GM12873 (cell line): ENCODE measurements around the gene FYN.

Source experiments
- TF ChIP-seq, protein P1 (sequence below): IDR thresholded peaks from 2 replicates; pipeline ENCODE4 v1.5.1; 2012; ENCODE audit warnings: low read depth, mild to moderate bottlenecking, moderate library complexity, low read length, control low read depth; ENCODE audit not compliant: insufficient read depth; ENCODE audit errors: missing control alignments

The FYN gene

DNA sequence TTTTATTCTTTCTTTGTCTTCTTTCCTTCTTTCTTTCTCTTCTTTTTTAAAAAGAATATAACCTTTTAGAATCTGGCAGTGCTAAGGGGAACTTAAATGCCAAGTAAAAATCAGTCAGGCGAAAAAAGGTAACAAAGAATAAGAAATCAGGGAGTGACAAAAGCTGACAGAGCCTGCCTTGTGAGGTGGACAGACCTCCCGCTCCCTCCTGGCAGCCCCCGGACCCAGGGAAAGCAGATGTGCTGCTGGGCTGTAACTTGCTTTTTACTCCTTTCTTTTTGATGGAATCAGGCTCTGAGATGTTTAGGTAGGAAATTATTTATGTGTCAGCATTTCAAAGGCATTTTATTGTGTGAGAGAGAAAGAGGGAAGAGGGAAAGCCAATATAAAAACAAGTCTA, 172.1 kb downstream of the FYN start:
- TF ChIP-seq, protein P1, sequence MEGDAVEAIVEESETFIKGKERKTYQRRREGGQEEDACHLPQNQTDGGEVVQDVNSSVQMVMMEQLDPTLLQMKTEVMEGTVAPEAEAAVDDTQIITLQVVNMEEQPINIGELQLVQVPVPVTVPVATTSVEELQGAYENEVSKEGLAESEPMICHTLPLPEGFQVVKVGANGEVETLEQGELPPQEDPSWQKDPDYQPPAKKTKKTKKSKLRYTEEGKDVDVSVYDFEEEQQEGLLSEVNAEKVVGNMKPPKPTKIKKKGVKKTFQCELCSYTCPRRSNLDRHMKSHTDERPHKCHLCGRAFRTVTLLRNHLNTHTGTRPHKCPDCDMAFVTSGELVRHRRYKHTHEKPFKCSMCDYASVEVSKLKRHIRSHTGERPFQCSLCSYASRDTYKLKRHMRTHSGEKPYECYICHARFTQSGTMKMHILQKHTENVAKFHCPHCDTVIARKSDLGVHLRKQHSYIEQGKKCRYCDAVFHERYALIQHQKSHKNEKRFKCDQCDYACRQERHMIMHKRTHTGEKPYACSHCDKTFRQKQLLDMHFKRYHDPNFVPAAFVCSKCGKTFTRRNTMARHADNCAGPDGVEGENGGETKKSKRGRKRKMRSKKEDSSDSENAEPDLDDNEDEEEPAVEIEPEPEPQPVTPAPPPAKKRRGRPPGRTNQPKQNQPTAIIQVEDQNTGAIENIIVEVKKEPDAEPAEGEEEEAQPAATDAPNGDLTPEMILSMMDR = no peak

DNA sequence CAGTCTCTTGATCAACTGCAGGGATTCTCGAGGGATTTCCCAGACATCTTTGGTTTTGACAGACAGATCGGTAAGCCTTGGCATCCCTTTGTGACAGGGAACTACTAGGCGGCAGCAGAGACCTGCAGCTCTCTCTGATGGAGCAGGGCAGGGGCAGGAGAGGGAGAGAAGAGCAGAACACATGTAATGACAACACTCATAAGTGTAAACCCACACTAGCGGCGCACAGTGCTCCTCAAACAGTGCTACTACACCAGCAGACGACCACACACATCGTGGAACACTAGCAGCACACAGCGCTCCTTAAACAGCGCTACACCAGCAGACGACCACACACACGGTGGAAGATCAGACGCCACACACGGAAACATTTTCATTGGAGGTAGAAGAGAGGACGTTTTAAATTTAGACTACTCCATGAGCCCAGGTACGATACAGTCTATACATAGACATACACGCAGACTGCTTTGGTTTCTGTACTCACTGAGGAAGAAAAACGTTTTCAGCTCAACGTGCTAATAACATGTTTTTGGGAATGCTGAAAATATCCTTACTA, 173.0 kb downstream of the FYN start:
- TF ChIP-seq, protein P1 = no peak

DNA sequence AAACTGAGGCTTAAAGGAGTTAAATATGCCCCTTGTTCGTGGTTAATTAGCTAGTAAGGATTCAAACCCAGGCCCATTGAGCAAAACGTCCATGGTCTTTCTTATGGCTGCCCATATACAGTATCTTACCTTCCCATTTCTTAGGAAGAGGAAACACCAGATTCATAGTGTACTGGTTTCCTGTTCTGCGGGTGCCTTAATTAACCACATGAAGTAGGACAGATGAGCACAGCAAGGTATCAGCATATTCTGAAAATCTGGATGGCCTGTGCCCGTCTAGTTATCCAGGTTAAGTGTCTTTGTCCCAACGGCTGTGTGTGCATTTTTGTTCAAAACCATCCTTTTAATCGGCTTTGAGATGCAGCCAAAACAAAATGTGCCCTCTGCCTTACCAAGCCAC, 174.1 kb downstream of the FYN start:
- TF ChIP-seq, protein P1 = no peak

DNA sequence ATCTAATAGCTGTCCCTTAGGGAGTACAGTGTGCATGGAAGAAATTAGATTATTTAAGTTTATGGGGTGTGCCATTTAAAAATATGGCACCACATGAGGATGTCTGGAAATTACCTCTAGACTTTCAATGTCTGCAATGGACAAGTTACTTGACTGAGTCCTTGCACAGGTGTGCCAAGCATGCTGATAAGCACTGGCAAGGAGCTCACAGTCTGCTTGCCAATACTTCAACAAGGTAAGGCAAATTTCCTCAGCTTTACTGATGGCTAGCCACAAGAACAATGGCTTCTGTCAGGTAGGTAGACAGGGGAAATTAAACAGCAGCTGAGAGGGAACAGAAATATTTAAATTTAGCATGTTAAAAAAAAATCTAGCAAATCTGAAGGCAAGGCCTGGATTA, 176.4 kb downstream of the FYN start:
- TF ChIP-seq, protein P1 = no peak

DNA sequence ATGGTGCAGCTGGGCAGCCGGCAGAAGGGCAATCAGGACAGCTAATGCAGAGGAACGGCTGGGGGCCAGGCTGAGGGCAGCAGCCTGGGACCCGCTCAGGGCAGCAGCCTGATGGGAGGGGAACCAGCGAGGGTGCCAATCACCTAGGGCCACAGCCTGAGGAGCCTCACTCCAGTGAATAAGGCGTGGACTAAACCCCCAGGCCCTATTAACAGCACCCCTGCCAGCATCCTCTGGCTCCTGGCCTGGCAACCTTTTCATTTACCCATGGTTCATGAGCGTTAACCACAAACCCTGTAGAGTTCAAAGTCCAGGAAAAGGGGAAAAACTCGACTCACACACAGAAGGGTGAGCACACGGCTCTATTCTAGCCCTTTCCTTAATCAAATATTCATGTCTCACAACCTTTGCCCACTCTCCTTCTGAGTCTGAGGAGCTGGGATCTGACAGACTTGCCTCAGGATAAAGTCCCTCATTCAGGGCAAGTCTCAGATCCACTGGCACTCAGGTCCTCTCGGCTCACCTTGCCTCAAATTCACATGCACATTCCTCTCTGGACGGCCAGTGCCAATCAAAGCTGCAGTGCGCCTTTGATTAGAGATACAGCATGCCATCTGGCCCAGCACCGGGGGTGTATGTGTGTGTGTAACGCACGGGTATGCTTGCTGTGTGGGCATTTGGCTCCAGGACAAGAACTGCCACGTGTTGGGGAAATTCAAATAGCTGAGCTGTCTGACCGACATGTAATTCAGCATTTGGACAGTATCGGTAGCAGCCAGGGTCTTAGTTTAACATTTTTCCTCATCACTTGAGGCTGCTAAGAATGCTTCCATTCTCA, 180.7 kb downstream of the FYN start:
- TF ChIP-seq, protein P1 = no peak

DNA sequence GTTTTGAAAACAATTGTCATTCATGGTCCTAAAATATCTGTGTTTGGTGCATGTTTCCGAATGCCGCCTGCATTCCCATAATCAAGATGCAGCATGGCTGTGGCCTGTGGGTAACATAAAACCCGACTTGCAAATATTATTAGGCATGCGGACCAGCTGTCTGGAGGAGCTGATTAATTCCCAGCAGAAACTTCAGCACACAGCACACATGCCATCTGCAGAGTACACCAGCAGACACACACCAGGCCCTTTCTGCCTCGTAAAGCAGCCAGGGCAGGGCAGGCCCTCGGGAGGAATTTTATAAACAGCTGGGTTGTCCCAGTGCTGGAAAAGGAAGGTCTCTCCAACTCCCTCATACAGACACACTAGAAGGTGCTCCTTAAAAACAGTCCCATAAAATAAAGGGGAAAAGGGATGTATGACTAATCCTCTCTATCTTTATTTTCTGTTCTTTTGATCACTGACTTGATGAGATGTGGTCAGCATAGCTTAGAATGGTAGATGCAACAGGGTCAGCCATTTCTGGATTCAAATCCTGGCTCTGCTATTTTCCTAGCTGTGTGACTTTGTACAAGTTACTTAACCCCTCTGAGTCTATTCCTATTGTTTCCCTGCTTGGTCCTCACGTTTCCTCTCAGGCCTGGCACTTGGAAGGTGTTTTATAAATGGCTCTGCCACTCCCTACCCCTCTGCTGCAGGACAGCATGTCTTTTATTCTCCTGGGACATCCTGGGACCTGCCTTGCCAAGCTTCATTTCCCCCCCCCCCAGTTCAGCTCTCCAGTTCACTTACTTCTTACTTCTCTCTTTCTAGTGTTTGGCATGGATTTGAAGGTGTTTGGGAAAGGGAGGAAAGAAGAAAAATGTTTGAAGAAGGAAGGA, 181.7 kb downstream of the FYN start:
- TF ChIP-seq, protein P1 = no peak

DNA sequence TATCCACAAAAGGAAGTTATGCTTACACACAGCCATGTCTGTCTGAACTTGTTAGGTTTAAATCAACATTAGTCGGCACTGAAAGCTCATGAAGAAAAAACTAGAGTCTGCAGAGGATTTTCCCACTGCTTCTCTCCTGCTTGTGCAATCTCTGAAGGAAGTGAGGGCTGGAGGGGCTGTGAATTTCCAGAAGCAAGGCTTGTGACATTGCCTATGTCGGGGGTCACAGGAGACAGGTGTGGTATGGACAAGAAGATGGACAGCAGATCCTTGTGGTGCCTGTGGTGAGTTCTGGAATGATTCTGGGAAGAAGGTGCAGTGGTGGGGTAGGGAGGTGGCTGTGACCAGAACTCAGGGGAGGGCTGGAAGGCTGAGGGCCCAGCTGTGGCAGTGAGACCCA, 183.3 kb downstream of the FYN start:
- TF ChIP-seq, protein P1 = no peak
